SK-N-SH (cell line): ENCODE measurements around the gene MAF. TPM values are rescaled to one million over a fixed set of nuclear protein-coding genes. Genes with fewer than 3 reads are reported as not detected.

ENCODE experiments used
- CTCF ChIA-PET: fragments of 300-600, 350-600 bp; formaldehyde crosslinking; extraction: SDS; loops from one replicate; lab custom pipeline; 2021; lab: Yijun Ruan, JAX
- POLR2A ChIA-PET: fragments of 350-600 bp; sonication (Branson Sonifier 250); formaldehyde crosslinking; extraction: SDS; loops from one replicate; lab custom pipeline; 2020; ENCODE audit warnings: antibody characterized with exemption, inconsistent platforms; lab: Yijun Ruan, JAX
- DNase-seq: peaks from one replicate; pipeline ENCODE4 v3.0.0; 2012
- H2AFZ ChIP-seq: fragments of 200-600 bp; sonication (generic); 2 replicates; pipeline ENCODE4 v1.8.1; 2016; ENCODE audit warnings: antibody characterized with exemption, mild to moderate bottlenecking, low read depth
- H3F3A ChIP-seq: fragments of 200-600 bp; sonication (generic); replicated peaks from 2 replicates; pipeline ENCODE3; 2016; ENCODE audit warnings: antibody characterized with exemption, mild to moderate bottlenecking; ENCODE audit not compliant: insufficient read depth
- H3K27ac ChIP-seq, 2 experiments: fragments of 200-500 bp in 1 of 2; fragments of 200-600 bp in 1 of 2; sonication (Bioruptor generic) in 1 of 2; sonication (generic), shearing (Covaris generic) in 1 of 2; 2 replicates each; pipeline versions ENCODE4 v1.5.1 to v1.6.1; 2014 to 2016; ENCODE audit warnings: low read depth in 2 of 2, inconsistent platforms in 1 of 2, low read length in 1 of 2, mild to moderate bottlenecking in 1 of 2, mixed read lengths in 1 of 2
- H3K27me3 ChIP-seq: fragments of 200-600 bp; sonication (generic), shearing (Covaris generic); 2 replicates; pipeline ENCODE4 v1.6.1; 2016; ENCODE audit warnings: mixed run types; ENCODE audit not compliant: insufficient read depth
- H3K36me3 ChIP-seq, 2 experiments: fragments of 200-500 bp in 1 of 2; fragments of 200-600 bp in 1 of 2; sonication (Bioruptor generic) in 1 of 2; sonication (generic) in 1 of 2; replicated peaks in 1 of 2; 2 replicates each; pipeline versions ENCODE3 to v1.5.1; 2014 to 2016; ENCODE audit warnings: low read length in 1 of 2, mild to moderate bottlenecking in 1 of 2; ENCODE audit not compliant: insufficient read depth in 2 of 2, control insufficient read depth in 1 of 2
- H3K4me1 ChIP-seq, 2 experiments: fragments of 200-500 bp in 1 of 2; fragments of 200-600 bp in 1 of 2; sonication (Bioruptor generic) in 1 of 2; sonication (generic), shearing (Covaris generic) in 1 of 2; 2 replicates each; pipeline versions ENCODE4 v1.5.1 to v1.6.1; 2014 to 2016; ENCODE audit warnings: low read depth in 1 of 2, low read length in 1 of 2, mixed run types in 1 of 2; ENCODE audit not compliant: insufficient read depth in 2 of 2, control insufficient read depth in 1 of 2
- H3K4me2 ChIP-seq: fragments of 200-600 bp; sonication (generic), shearing (Covaris generic); 2 replicates; pipeline ENCODE4 v1.6.1; 2017; ENCODE audit warnings: mixed run types
- H3K4me3 ChIP-seq, 2 experiments: fragments of 200-500 bp in 1 of 2; fragments of 200-600 bp in 1 of 2; sonication (Bioruptor generic) in 1 of 2; sonication (generic), shearing (Covaris generic) in 1 of 2; 2 replicates each; pipeline versions ENCODE4 v1.5.1 to v1.8.1; 2014 to 2016; ENCODE audit warnings: low read depth in 2 of 2, inconsistent platforms in 1 of 2, low read length in 1 of 2, mild to moderate bottlenecking in 1 of 2, mixed read lengths in 1 of 2, moderate library complexity in 1 of 2
- H3K79me2 ChIP-seq: fragments of 200-600 bp; sonication (generic); 2 replicates; pipeline ENCODE4 v1.8.1; 2017; ENCODE audit warnings: mild to moderate bottlenecking; ENCODE audit not compliant: insufficient read depth
- H3K9ac ChIP-seq: fragments of 200-600 bp; sonication (generic); 2 replicates; pipeline ENCODE4 v1.6.1; 2017; ENCODE audit warnings: mixed run types
- H3K9me2 ChIP-seq: fragments of 200-600 bp; sonication (generic); 2 replicates; pipeline ENCODE4 v1.6.1; 2017; ENCODE audit warnings: mixed run types
- H3K9me3 ChIP-seq: fragments of 200-600 bp; sonication (generic); 2 replicates; pipeline ENCODE4 v1.6.1; 2017; ENCODE audit warnings: mixed run types, mild to moderate bottlenecking, moderate library complexity
- H4K20me1 ChIP-seq: fragments of 200-600 bp; sonication (generic); 2 replicates; pipeline ENCODE4 v1.6.1; 2017; ENCODE audit warnings: mild to moderate bottlenecking, mixed run types; ENCODE audit not compliant: insufficient read depth
- CHD2 ChIP-seq: fragments of 150-350 bp; IDR thresholded peaks from 2 replicates; pipeline ENCODE4 v1.6.1; 2018; ENCODE audit warnings: low read length; ENCODE audit not compliant: partially characterized antibody
- EZH2phosphoT487 ChIP-seq: fragments of 200-600 bp; sonication (generic); IDR thresholded peaks from 2 replicates; pipeline ENCODE4 v1.6.1; 2017; ENCODE audit warnings: low read depth, mixed run types, mild to moderate bottlenecking, antibody characterized with exemption, moderate library complexity, borderline replicate concordance
- FOSL2 ChIP-seq: IDR thresholded peaks from 2 replicates; pipeline ENCODE4 v1.4.0; 2012; ENCODE audit warnings: low read depth, mild to moderate bottlenecking, moderate library complexity, borderline replicate concordance
- FOXJ3 ChIP-seq: sonication (generic); formaldehyde crosslinking; IDR thresholded peaks from 2 replicates; pipeline ENCODE4 v1.5.1; 2020; ENCODE audit warnings: mild to moderate bottlenecking, missing genetic modification reagents
- JUND ChIP-seq: IDR thresholded peaks from 2 replicates; pipeline ENCODE4 v1.4.0; 2012
- MXI1 ChIP-seq: IDR thresholded peaks from 2 replicates; pipeline ENCODE4 v1.6.1; 2012; ENCODE audit warnings: mild to moderate bottlenecking, low read depth, low read length, improper control_type of control experiment
- RCOR1 ChIP-seq: fragments of 150-350 bp; IDR thresholded peaks from 2 replicates; pipeline ENCODE4 v1.6.1; 2017; ENCODE audit warnings: antibody characterized with exemption, low read length
- REST ChIP-seq: IDR thresholded peaks from 2 replicates; pipeline ENCODE4 v1.6.1; 2012; ENCODE audit warnings: mild to moderate bottlenecking, low read depth, low read length, moderate library complexity
- RFX5 ChIP-seq: IDR thresholded peaks from 2 replicates; pipeline ENCODE4 v1.6.1; 2012; ENCODE audit warnings: mild to moderate bottlenecking, improper control_type of control experiment, low read length
- SMC3 ChIP-seq: IDR thresholded peaks from 2 replicates; pipeline ENCODE4 v1.6.1; 2012; ENCODE audit warnings: low read depth, low read length, improper control_type of control experiment
- TAF1 ChIP-seq: IDR thresholded peaks from 2 replicates; pipeline ENCODE4 v1.6.1; 2012; ENCODE audit warnings: low read depth, mild to moderate bottlenecking, low read length, moderate library complexity, borderline replicate concordance
- TCF12 ChIP-seq: IDR thresholded peaks from 2 replicates; pipeline ENCODE4 v1.4.0; 2012
- TEAD4 ChIP-seq: IDR thresholded peaks from 2 replicates; pipeline ENCODE4 v1.4.0; 2012; ENCODE audit warnings: mild to moderate bottlenecking, borderline replicate concordance; ENCODE audit not compliant: insufficient read depth
- YY1 ChIP-seq: IDR thresholded peaks from 2 replicates; pipeline ENCODE4 v1.4.0; 2012; ENCODE audit warnings: low read depth, mild to moderate bottlenecking
- WGBS: methylation state at CpG from one replicate; pipeline ENCODE4 v1.1.6; 2017; ENCODE audit warnings: low lambda C conversion rate; 5-methylcytosine and 5-hydroxymethylcytosine counted together
- polyA plus RNA-seq, 3 experiments: library from polyadenylated mRNA; depleted of rRNA; stranded (reverse); fragments of >200 nt; gene quantifications; 2 replicates each; pipeline ENCODE4 v1.2.3, GENCODE V29; 2012
- TF ChIP-seq, protein P1 (sequence below): IDR thresholded peaks from 2 replicates; pipeline ENCODE4 v1.4.0; 2012; ENCODE audit warnings: low read depth, borderline replicate concordance
- TF ChIP-seq, protein P2 (sequence below): IDR thresholded peaks from 2 replicates; pipeline ENCODE4 v1.4.0; 2012; ENCODE audit warnings: low read depth, borderline replicate concordance
- TF ChIP-seq, protein P3 (sequence below): fragments of 200-600 bp; sonication (generic); IDR thresholded peaks from 2 replicates; pipeline ENCODE4 v1.6.1; 2017; ENCODE audit warnings: antibody characterized with exemption, mild to moderate bottlenecking, moderate library complexity
- TF ChIP-seq, protein P4 (sequence below): fragments of 150-350 bp; IDR thresholded peaks from 2 replicates; pipeline ENCODE4 v1.6.1; 2016; ENCODE audit warnings: mild to moderate bottlenecking, low read depth, low read length

MAF gene
- polyA plus RNA-seq, 1 of the 3 experiments (the other 2 are of a cell fraction), result 0.23 TPM

DNA sequence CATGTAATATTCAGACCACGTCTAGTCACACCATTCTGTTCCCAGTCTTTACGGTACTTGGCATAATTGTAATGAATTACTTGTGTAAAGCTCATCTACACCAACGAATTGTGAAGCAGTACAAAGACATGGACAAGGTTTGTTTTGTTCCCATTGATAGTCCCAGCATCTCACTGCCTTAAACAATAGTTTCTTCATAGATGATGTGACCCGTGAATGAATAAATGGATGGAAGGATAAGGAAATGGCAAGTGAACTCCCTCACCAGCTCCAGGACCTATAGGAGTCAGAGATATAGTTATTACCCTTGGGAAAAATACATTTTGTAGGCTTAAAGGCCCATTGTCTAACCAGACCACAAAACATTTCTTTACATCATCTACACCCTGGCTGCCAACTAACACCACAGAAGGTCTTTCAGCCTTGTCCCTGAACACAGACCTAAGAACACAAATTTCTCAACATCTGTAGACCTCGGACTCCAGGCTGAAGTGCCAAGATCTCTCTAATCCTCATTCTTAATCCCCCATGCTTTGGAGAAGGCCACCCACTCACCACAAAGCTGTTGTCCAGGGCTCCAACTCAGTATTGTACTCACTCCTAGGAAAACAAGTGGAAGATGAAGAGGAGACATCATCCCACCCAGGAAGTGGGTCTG lies 38.2 kb downstream of the MAF start:
- Histone ChIP-seq H3K4me2 (no peak overlapping the region), H3K9me3 (no peaks in the 10 kb centered on the region), H2AFZ (no peak overlapping the region), H3K79me2 (no peaks in the 10 kb centered on the region), H3K9ac (no peak overlapping the region), H3K4me1 (no peaks in the 10 kb centered on the region), H4K20me1 (no peaks in the 10 kb centered on the region), H3K36me3 (no peaks in the 10 kb centered on the region), H3F3A (no peaks in the 10 kb centered on the region), H3K9me2 (no peaks in the 10 kb centered on the region), H3K27ac (no peak overlapping the region), H3K4me3 (no peak overlapping the region), H3K27me3 (no peaks in the 10 kb centered on the region)
- POLR2A ChIA-PET, result no interaction called here
- CTCF ChIA-PET, result interaction anchor here (1.2 kb wide), 1 partner anchor 10 kb away, joined by 3 read pairs; no protein-coding TSS in a partner anchor
- no peak for DNase-seq
- TF ChIP-seq, protein P1, sequence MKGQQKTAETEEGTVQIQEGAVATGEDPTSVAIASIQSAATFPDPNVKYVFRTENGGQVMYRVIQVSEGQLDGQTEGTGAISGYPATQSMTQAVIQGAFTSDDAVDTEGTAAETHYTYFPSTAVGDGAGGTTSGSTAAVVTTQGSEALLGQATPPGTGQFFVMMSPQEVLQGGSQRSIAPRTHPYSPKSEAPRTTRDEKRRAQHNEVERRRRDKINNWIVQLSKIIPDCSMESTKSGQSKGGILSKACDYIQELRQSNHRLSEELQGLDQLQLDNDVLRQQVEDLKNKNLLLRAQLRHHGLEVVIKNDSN, result no peak
- TF ChIP-seq MXI1 (no peak), JUND (no peak), FOXJ3 (no peak), CHD2 (no peak)
- 23% methylated on average over 5 of the region's 5 CpGs for WGBS

GRCh38 chr16:79561729-79562128 lies 38.8 kb downstream of the MAF start:
- no peak for DNase-seq
- no peak overlapping the region for H3K4me2 ChIP-seq
- no peaks in the 10 kb centered on the region for H3K36me3 ChIP-seq
- H3K9me2 ChIP-seq, result no peaks in the 10 kb centered on the region
- no peaks in the 10 kb centered on the region for H3K9me3 ChIP-seq
- ChIA-PET POLR2A (no interaction called here), CTCF (interaction anchor here (1.2 kb wide), 1 partner anchor 10 kb away, joined by 3 read pairs; no protein-coding TSS in a partner anchor)
- H4K20me1 ChIP-seq, result no peaks in the 10 kb centered on the region
- 40% methylated on average over 4 of the region's 5 CpGs for WGBS
- H3K27ac ChIP-seq, result no peak overlapping the region
- no peak overlapping the region for H2AFZ ChIP-seq
- H3K9ac ChIP-seq, result no peak overlapping the region
- no peak overlapping the region for H3K4me3 ChIP-seq
- no peaks in the 10 kb centered on the region for H3K27me3 ChIP-seq
- no peaks in the 10 kb centered on the region for H3F3A ChIP-seq
- H3K4me1 ChIP-seq, result no peaks in the 10 kb centered on the region
- no peaks in the 10 kb centered on the region for H3K79me2 ChIP-seq
- TF ChIP-seq, protein P2, sequence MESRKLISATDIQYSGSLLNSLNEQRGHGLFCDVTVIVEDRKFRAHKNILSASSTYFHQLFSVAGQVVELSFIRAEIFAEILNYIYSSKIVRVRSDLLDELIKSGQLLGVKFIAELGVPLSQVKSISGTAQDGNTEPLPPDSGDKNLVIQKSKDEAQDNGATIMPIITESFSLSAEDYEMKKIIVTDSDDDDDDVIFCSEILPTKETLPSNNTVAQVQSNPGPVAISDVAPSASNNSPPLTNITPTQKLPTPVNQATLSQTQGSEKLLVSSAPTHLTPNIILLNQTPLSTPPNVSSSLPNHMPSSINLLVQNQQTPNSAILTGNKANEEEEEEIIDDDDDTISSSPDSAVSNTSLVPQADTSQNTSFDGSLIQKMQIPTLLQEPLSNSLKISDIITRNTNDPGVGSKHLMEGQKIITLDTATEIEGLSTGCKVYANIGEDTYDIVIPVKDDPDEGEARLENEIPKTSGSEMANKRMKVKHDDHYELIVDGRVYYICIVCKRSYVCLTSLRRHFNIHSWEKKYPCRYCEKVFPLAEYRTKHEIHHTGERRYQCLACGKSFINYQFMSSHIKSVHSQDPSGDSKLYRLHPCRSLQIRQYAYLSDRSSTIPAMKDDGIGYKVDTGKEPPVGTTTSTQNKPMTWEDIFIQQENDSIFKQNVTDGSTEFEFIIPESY, result no peak
- TF ChIP-seq EZH2phosphoT487 (no peak), YY1 (no peak), TEAD4 (no peak), SMC3 (no peak), RCOR1 (no peak), RFX5 (no peak), MXI1 (no peak), TAF1 (no peak), CHD2 (no peak), REST (no peak), FOSL2 (no peak), TCF12 (no peak)
- TF ChIP-seq, protein P3, sequence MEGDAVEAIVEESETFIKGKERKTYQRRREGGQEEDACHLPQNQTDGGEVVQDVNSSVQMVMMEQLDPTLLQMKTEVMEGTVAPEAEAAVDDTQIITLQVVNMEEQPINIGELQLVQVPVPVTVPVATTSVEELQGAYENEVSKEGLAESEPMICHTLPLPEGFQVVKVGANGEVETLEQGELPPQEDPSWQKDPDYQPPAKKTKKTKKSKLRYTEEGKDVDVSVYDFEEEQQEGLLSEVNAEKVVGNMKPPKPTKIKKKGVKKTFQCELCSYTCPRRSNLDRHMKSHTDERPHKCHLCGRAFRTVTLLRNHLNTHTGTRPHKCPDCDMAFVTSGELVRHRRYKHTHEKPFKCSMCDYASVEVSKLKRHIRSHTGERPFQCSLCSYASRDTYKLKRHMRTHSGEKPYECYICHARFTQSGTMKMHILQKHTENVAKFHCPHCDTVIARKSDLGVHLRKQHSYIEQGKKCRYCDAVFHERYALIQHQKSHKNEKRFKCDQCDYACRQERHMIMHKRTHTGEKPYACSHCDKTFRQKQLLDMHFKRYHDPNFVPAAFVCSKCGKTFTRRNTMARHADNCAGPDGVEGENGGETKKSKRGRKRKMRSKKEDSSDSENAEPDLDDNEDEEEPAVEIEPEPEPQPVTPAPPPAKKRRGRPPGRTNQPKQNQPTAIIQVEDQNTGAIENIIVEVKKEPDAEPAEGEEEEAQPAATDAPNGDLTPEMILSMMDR, result no peak
- TF ChIP-seq, protein P4, sequence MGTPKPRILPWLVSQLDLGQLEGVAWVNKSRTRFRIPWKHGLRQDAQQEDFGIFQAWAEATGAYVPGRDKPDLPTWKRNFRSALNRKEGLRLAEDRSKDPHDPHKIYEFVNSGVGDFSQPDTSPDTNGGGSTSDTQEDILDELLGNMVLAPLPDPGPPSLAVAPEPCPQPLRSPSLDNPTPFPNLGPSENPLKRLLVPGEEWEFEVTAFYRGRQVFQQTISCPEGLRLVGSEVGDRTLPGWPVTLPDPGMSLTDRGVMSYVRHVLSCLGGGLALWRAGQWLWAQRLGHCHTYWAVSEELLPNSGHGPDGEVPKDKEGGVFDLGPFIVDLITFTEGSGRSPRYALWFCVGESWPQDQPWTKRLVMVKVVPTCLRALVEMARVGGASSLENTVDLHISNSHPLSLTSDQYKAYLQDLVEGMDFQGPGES, result no peak
